OCI-LY1 (cell line): ENCODE results near the gene NSUN3.

Experiments
- H2AFZ ChIP-seq: fragments of 200-600 bp; sonication (generic), shearing (Covaris generic); 2 replicates; pipeline ENCODE4 v1.6.0; 2014; ENCODE audit warnings: antibody characterized with exemption, mild to moderate bottlenecking, low read length
- H3F3A ChIP-seq: fragments of 200-600 bp; sonication (generic), shearing (Covaris generic); 2 replicates; pipeline ENCODE4 v1.6.0; 2014; ENCODE audit warnings: mild to moderate bottlenecking, antibody characterized with exemption, low read length, moderate library complexity; ENCODE audit not compliant: insufficient read depth
- H3K27ac ChIP-seq: fragments of 200-600 bp; sonication (generic); 2 replicates; pipeline ENCODE4 v1.5.1; 2014; ENCODE audit warnings: low read length, mixed run types, mild to moderate bottlenecking, low read depth; ENCODE audit not compliant: poor library complexity, severe bottlenecking
- H3K27me3 ChIP-seq: fragments of 200-600 bp; sonication (generic); 2 replicates; pipeline ENCODE4 v1.6.0; 2014; ENCODE audit warnings: antibody characterized with exemption, mild to moderate bottlenecking, low read length, moderate library complexity; ENCODE audit not compliant: insufficient read depth
- H3K36me3 ChIP-seq: fragments of 200-600 bp; sonication (generic); 2 replicates; pipeline ENCODE4 v1.6.1; 2014; ENCODE audit warnings: mild to moderate bottlenecking, antibody characterized with exemption, low read length, moderate library complexity, mixed read lengths; ENCODE audit not compliant: insufficient read depth
- H3K4me1 ChIP-seq: fragments of 200-600 bp; sonication (generic); 2 replicates; pipeline ENCODE4 v1.5.1; 2014; ENCODE audit warnings: mild to moderate bottlenecking, low read length, moderate library complexity; ENCODE audit not compliant: insufficient read depth, severe bottlenecking
- H3K4me2 ChIP-seq: fragments of 200-600 bp; sonication (generic), shearing (Covaris generic); 2 replicates; pipeline ENCODE4 v1.6.1; 2014; ENCODE audit warnings: low read length
- H3K4me3 ChIP-seq: fragments of 200-600 bp; sonication (generic); 2 replicates; pipeline ENCODE4 v1.5.1; 2014; ENCODE audit warnings: low read length, low read depth, mild to moderate bottlenecking, mixed read lengths; ENCODE audit not compliant: poor library complexity, severe bottlenecking
- H3K79me2 ChIP-seq: fragments of 200-600 bp; shearing (Covaris generic); 2 replicates; pipeline ENCODE4 v1.6.1; 2016; ENCODE audit warnings: mixed run types, low read length, mixed read lengths; ENCODE audit not compliant: insufficient read depth
- H3K9ac ChIP-seq: fragments of 200-600 bp; sonication (generic), shearing (Covaris generic); 2 replicates; pipeline ENCODE4 v1.6.1; 2014; ENCODE audit warnings: mild to moderate bottlenecking, low read length, mixed read lengths
- H3K9me2 ChIP-seq: fragments of 200-600 bp; sonication (generic), shearing (Covaris generic); 2 replicates; pipeline ENCODE4 v1.6.1; 2014; ENCODE audit warnings: low read depth, mild to moderate bottlenecking, low read length, mixed read lengths
- H3K9me3 ChIP-seq: fragments of 200-600 bp; shearing (Covaris generic); 2 replicates; pipeline ENCODE4 v1.6.1; 2014; ENCODE audit warnings: low read length, mixed read lengths
- H4K20me1 ChIP-seq: fragments of 200-600 bp; sonication (generic), shearing (Covaris generic); 2 replicates; pipeline ENCODE4 v1.6.0; 2016; ENCODE audit warnings: mild to moderate bottlenecking, low read length; ENCODE audit not compliant: insufficient read depth
- CTCF ChIP-seq: fragments of 200-600 bp; sonication (generic), shearing (Covaris generic); IDR thresholded peaks from 2 replicates; pipeline ENCODE4 v1.5.1; 2017; ENCODE audit warnings: mild to moderate bottlenecking, antibody characterized with exemption, low read length, moderate library complexity, mixed read lengths
- EZH2 ChIP-seq: fragments of 200-600 bp; sonication (generic), shearing (Covaris generic); IDR thresholded peaks from 2 replicates; pipeline ENCODE4 v1.8.0; 2017; ENCODE audit warnings: borderline replicate concordance, mixed run types, mild to moderate bottlenecking, antibody characterized with exemption, low read length, moderate library complexity, mixed read lengths

The NSUN3 gene

GRCh38 chr3:94137377-94137776 is 74.5 kb downstream of the NSUN3 start:
- H3F3A ChIP-seq: no peaks in the 10 kb centered on the region
- no peak overlapping the region for H3K4me2 ChIP-seq
- H3K4me1 ChIP-seq: no peaks in the 10 kb centered on the region
- no peaks in the 10 kb centered on the region for H4K20me1 ChIP-seq
- no peak overlapping the region for H3K27ac ChIP-seq
- H3K36me3 ChIP-seq: no peaks in the 10 kb centered on the region
- no peak overlapping the region for H3K4me3 ChIP-seq
- TF ChIP-seq CTCF (no peak), EZH2 (no peak)
- no peak overlapping the region for H3K9ac ChIP-seq
- no peaks in the 10 kb centered on the region for H3K27me3 ChIP-seq
- no peaks in the 10 kb centered on the region for H3K79me2 ChIP-seq
- no peak overlapping the region for H2AFZ ChIP-seq
- no peaks in the 10 kb centered on the region for H3K9me3 ChIP-seq
- no peaks in the 10 kb centered on the region for H3K9me2 ChIP-seq

- no peaks in the 10 kb centered on the region for H3K79me2 ChIP-seq
- no peaks in the 10 kb centered on the region for H3K9me2 ChIP-seq
Measured at GRCh38 chr3:94146455-94146854, 83.6 kb downstream of the NSUN3 start.

GRCh38 chr3:94147012-94147411 is 84.2 kb downstream of the NSUN3 start:
- Histone ChIP-seq H3K4me2 (no peak overlapping the region), H2AFZ (no peak overlapping the region), H3K9me2 (no peaks in the 10 kb centered on the region), H3K9ac (no peak overlapping the region), H3K79me2 (no peaks in the 10 kb centered on the region), H3K4me1 (no peaks in the 10 kb centered on the region), H3K27me3 (no peaks in the 10 kb centered on the region), H3K4me3 (no peak overlapping the region), H3K9me3 (no peaks in the 10 kb centered on the region), H3F3A (no peaks in the 10 kb centered on the region), H3K27ac (no peak overlapping the region), H3K36me3 (no peaks in the 10 kb centered on the region), H4K20me1 (no peaks in the 10 kb centered on the region)
- no peak for TF ChIP-seq EZH2
- no peak for TF ChIP-seq CTCF

More at GRCh38 chr3:94146455-94146854, 83.6 kb downstream of the NSUN3 start:
- H3K27me3 ChIP-seq: no peaks in the 10 kb centered on the region
- no peaks in the 10 kb centered on the region for H3F3A ChIP-seq
- TF ChIP-seq EZH2: no peak
- TF ChIP-seq CTCF: no peak
- H4K20me1 ChIP-seq: no peaks in the 10 kb centered on the region
- no peak overlapping the region for H3K27ac ChIP-seq
- no peaks in the 10 kb centered on the region for H3K36me3 ChIP-seq
- H2AFZ ChIP-seq: no peak overlapping the region
- no peak overlapping the region for H3K4me3 ChIP-seq
- H3K9ac ChIP-seq: no peak overlapping the region
- H3K4me2 ChIP-seq: no peak overlapping the region
- no peaks in the 10 kb centered on the region for H3K4me1 ChIP-seq
- no peaks in the 10 kb centered on the region for H3K9me3 ChIP-seq
